ENCODE data around the gene ATP6V1G1. TPM values are rescaled to one million over a fixed set of nuclear protein-coding genes. Genes with fewer than 3 reads are reported as not detected.

Gene ATP6V1G1
- total and polyA plus RNA-seq, 2 of the 13 experiments (the other 11 are each of a cell fraction or from before 2014, with no cell fraction given): 108 to 158 TPM

- TF ChIP-seq, protein P1, sequence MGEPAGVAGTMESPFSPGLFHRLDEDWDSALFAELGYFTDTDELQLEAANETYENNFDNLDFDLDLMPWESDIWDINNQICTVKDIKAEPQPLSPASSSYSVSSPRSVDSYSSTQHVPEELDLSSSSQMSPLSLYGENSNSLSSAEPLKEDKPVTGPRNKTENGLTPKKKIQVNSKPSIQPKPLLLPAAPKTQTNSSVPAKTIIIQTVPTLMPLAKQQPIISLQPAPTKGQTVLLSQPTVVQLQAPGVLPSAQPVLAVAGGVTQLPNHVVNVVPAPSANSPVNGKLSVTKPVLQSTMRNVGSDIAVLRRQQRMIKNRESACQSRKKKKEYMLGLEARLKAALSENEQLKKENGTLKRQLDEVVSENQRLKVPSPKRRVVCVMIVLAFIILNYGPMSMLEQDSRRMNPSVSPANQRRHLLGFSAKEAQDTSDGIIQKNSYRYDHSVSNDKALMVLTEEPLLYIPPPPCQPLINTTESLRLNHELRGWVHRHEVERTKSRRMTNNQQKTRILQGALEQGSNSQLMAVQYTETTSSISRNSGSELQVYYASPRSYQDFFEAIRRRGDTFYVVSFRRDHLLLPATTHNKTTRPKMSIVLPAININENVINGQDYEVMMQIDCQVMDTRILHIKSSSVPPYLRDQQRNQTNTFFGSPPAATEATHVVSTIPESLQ (CRISPR knock-in tag; conservative IDR thresholded peaks at IDR 0.05): no peak; the same call in 1 of the 2 replicates
- TF ChIP-seq, protein P2, sequence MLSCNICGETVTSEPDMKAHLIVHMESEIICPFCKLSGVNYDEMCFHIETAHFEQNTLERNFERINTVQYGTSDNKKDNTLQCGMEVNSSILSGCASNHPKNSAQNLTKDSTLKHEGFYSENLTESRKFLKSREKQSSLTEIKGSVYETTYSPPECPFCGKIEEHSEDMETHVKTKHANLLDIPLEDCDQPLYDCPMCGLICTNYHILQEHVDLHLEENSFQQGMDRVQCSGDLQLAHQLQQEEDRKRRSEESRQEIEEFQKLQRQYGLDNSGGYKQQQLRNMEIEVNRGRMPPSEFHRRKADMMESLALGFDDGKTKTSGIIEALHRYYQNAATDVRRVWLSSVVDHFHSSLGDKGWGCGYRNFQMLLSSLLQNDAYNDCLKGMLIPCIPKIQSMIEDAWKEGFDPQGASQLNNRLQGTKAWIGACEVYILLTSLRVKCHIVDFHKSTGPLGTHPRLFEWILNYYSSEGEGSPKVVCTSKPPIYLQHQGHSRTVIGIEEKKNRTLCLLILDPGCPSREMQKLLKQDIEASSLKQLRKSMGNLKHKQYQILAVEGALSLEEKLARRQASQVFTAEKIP (CRISPR knock-in tag; IDR thresholded peaks at IDR 0.05; ENCODE audit: borderline replicate concordance): no peak
- TF ChIP-seq ZNF274 (CRISPR knock-in tag; IDR thresholded peaks at IDR 0.05) (peak; percentile 78; the same call in 1 of the 2 replicates), SIX4 (CRISPR knock-in tag; IDR thresholded peaks at IDR 0.05) (no peak), TSC22D2 (CRISPR knock-in tag; IDR thresholded peaks at IDR 0.05; ENCODE audit: borderline replicate concordance) (peak; percentile 86; the same call in 1 of the 2 replicates), SOX6 (IDR thresholded peaks at IDR 0.05) (no peak), SOX6 (CRISPR knock-in tag; IDR thresholded peaks at IDR 0.05) (peak; percentile 74), ZKSCAN8 (CRISPR knock-in tag; IDR thresholded peaks at IDR 0.05; ENCODE audit: borderline replicate concordance) (peak; percentile 45; the same call in 1 of the 2 replicates), XRCC5 (optimal IDR thresholded peaks at IDR 0.05; ENCODE audit: low read length) (peak; percentile 13), ZNF746 (CRISPR knock-in tag; IDR thresholded peaks at IDR 0.05) (no peak), ATF3 (CRISPR knock-in tag; IDR thresholded peaks at IDR 0.05) (peak; percentile 61), CC2D1A (CRISPR knock-in tag; IDR thresholded peaks at IDR 0.05) (no peak), ZNF510 (CRISPR knock-in tag; IDR thresholded peaks at IDR 0.05; ENCODE audit: low read depth) (peak; percentile 85; the same call in 1 of the 2 replicates), BRF2 (CRISPR knock-in tag; IDR thresholded peaks at IDR 0.05) (0 out of 2 replicates have a peak, but pooled peaks have one; percentile 75), ZNF33B (CRISPR knock-in tag; IDR thresholded peaks at IDR 0.05) (0 out of 2 replicates have a peak, but pooled peaks have one; percentile 46), CEBPG (CRISPR knock-in tag; IDR thresholded peaks at IDR 0.05) (no peak), CBFB (CRISPR knock-in tag; IDR thresholded peaks at IDR 0.05) (peak; percentile 88; the same call in 1 of the 2 replicates), CBX1 (IDR thresholded peaks at IDR 0.05; ENCODE audit: low read depth) (peak; percentile 31), ZFX (CRISPR knock-in tag; IDR thresholded peaks at IDR 0.05; ENCODE audit: low read depth) (peak; percentile 100), RFXANK (CRISPR knock-in tag; IDR thresholded peaks at IDR 0.05) (no peak), ZNF674 (CRISPR knock-in tag; IDR thresholded peaks at IDR 0.05; ENCODE audit: low read depth) (no peak), CAMTA2 (CRISPR knock-in tag; IDR thresholded peaks at IDR 0.05; ENCODE audit: borderline replicate concordance) (peak; percentile 91; the same call in 1 of the 2 replicates), ZNF333 (CRISPR knock-in tag; IDR thresholded peaks at IDR 0.05; ENCODE audit: borderline replicate concordance) (peak; percentile 85; the same call in 1 of the 2 replicates)
- TF ChIP-seq, protein P3, sequence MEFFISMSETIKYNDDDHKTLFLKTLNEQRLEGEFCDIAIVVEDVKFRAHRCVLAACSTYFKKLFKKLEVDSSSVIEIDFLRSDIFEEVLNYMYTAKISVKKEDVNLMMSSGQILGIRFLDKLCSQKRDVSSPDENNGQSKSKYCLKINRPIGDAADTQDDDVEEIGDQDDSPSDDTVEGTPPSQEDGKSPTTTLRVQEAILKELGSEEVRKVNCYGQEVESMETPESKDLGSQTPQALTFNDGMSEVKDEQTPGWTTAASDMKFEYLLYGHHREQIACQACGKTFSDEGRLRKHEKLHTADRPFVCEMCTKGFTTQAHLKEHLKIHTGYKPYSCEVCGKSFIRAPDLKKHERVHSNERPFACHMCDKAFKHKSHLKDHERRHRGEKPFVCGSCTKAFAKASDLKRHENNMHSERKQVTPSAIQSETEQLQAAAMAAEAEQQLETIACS (CRISPR knock-in tag; IDR thresholded peaks at IDR 0.05): no peak
These were observed at the start of gene ATP6V1G1 (continued) for GRCh38 chr9:114587345-114588202.
